NCI-H1105 treated with DMSO at 0.1 percent for 48 hours (cell line): Measurements from ENCODE around the gene GAS7.

Source experiments
- DNase-seq: peaks from one replicate; lab custom pipeline; 2025; lab: John Stamatoyannopoulos, UW

GAS7 gene

DNA sequence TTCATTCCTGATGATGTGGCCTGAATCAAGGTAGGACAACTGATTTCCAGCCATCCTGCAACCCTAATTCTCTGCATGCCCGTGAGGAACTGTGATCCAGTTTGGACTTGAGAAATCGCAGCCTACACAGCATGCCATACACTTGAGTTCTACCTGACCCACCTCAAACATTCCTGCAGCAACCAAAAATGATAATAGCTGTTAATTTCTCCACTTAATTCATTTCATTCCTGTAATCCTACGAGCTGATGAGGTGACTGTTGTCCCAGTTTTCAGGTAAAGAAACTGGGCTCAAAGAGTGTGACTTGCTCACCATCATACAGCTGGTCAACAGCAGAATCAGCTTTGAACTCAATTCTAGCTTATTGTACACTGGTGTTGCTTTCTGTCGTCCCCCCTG lies 2.2 kb upstream of the GAS7 start:
- no peak for DNase-seq

DNA sequence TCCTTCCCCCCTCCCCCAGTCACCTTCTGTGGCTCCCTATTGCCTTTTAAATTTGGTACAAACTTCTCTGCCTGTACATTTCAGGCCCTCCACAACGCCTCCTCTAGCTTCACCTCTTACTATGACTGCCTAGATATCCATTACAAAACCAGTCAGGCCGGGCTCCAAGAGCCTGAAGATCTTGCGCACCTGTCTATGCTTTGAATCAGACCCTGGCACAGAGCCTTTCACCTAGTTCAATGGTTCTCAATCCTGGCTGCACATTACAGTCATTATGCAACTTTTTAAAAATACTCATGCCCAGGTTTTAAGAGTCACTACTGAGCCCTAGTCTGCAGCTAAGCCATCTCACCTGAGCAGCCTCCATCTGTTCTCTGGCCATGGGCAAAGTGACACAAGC lies 1.6 kb upstream of the GAS7 start:
- no peak for DNase-seq

GRCh38 chr17:10197721-10198508 lies 491 bp downstream of the GAS7 start:
- DNase-seq: no peak

- no peak for DNase-seq
Observed at GRCh38 chr17:10197362-10197720, 1.1 kb downstream of the GAS7 start.

GRCh38 chr17:10196941-10197340 lies 1.5 kb downstream of the GAS7 start:
- DNase-seq: no peak

GRCh38 chr17:10196384-10196895 lies 2.0 kb downstream of the GAS7 start:
- DNase-seq: no peak

DNA sequence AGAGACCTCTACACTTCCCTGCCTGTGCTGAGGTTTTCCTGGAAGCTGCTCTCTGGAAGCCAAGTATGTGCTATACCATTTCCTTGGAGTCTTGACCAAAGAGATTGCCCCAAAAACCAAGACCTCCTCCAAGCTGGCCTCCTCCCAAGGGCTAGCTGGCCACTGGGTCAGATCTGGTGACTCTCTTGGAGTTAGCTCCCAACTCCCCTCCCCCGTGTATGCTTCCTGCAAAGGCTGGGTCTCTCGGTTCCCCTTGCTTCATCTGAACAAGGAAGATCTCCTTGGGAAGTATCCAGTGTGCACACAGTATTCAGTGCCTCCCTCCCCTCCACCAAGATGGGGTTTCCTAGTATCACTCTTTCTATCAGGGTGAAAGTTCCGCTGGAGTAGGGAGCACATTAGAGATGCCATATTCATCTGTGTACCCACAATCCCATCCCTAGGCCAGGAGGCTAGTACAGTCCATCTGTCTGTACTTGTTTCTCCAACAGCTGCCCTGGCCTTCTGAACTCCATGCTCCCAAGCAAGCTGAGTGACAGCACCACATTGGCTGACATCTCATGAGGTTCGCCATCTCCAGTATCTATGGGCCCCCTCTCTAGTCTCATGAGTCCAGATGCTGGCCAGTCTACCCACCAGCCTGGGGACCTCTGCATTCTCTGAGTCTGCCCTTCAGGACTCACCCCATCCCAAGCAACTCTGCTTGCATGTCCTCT lies 3.2 kb downstream of the GAS7 start:
- DNase-seq: no peak

DNA sequence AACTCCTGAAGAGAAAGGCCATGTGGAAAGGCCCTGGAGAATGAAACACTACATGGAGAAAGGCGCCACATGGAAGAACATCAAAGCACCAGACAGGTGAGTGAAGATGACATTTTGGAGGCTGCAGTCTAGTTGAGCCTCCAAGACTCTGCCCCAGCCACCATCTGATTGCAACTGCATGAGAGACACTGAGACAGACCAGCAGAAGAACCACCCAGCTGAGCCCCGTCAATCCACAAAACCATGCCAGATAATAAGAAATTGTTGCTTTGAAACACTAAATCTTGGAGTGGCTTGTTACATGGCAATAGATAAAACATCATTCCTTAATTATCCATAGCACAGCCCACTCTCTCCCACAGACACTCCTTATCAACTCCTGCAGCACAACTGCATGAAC lies 4.8 kb downstream of the GAS7 start:
- DNase-seq: no peak

GRCh38 chr17:10192972-10193371 lies 5.4 kb downstream of the GAS7 start:
- no peak for DNase-seq

GRCh38 chr17:10192461-10192860 lies 5.9 kb downstream of the GAS7 start:
- no peak for DNase-seq

DNA sequence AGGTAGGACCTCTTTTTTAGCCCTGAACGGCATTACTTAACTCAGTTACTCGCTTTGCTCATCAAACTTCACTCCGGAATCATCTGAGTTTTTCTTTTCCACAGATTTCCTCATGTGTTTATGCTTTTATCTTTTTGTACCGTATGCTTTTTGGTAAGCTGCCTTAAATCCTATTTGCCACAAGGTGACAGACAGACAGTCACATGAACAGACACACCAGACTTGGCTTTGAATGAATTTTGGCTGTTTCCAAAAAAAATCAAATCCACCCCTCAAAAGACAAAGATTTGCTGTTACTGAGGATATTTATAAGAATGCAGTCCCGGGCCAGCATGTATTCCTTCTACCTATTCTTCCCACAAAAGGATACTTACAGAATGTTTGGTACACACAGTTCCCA lies 10.9 kb downstream of the GAS7 start:
- no peak for DNase-seq

DNA sequence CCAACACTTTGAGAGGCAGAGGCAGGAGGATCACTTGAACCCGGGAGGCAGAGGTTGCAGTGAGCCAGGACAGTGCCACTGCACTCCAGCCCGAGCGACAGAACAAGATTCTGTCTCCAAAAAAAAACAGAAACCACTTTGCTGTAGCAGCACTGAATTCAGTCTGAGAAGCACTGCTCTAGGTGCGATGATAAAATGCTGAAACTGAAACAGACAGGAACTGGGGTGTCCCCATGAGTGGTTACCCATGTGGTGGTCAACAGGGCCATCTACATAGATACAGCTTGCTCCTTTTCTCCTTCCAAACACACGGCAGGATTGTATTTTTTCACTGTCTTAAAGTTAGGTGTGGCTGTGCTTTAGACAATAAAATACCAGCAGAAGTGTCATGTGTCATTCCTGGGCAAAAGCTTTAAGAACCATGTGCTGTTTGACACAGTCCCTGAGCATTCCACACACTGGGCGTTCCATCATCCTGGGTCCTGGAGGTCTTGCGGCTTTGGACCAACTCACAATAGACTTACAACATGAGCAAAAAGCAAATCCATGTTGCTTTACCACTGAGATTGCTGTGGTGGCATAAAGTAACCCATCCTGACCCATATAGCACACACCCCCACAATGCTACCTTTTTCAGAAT lies 11.5 kb downstream of the GAS7 start:
- no peak for DNase-seq

DNA sequence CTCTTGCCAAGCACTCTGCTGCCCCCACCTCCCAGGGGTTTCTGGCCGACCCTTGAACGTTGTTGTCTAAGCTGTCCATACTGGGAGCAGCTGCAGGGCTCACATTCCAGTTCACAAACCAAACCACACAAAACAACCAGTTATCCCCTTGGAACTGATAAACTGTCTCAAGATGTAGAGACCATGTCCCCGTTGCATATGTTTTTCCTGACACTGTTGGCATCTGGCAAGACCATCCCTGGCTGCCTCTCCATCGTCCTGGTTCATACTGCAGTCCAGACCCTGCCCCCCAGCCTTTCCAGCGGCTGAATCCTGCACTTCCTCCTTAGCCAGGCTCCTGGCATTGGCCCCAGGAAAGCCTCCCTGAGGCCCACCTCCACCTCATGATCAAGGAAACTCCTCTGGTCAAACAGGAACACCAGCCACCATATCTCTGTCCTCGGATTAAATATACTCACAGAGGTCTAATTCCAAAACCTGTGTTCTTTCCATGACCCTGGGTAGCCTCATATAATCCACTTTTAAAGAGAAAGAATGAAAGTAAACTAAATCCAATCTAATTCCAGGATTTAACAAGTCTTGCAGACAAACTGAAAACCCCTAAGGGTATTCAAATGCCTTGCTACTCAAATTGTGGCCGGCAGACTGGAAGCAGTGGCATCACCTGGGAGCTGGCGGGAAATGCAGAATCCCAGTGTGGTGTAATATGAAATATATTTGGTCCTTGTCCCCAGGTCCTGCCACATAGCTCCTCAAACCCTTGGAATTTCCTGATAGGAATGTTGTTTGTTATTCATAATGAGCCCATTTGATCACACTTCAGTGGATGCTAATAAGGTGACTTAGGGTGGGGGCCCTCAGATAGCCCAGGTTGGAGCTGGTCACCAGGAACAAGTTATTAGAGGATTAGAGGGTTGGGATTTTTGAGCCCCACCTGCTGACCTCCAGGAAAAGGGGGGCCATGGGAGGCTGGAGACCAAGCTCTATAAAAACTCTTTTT lies 14.2 kb downstream of the GAS7 start:
- DNase-seq: no peak

DNA sequence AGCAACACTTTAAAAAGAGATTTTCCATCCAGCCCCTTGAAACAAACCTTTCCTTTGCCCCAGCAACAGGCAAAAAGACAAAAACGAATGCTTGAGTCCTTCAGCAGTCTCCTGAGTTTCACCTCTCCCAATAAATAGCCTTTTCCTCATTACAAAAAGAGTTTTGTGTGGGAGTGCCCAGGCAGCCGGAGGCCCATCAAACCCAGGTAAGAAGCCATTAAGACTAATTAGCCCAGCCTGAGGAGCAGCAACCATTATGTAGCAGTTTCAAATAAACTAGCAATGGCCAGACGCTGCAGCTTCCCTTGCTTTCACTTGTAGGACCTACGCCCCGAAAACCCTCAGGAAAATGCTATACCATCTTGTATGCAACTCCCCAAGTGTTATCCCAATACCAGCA lies 15.6 kb downstream of the GAS7 start:
- no peak for DNase-seq

DNA sequence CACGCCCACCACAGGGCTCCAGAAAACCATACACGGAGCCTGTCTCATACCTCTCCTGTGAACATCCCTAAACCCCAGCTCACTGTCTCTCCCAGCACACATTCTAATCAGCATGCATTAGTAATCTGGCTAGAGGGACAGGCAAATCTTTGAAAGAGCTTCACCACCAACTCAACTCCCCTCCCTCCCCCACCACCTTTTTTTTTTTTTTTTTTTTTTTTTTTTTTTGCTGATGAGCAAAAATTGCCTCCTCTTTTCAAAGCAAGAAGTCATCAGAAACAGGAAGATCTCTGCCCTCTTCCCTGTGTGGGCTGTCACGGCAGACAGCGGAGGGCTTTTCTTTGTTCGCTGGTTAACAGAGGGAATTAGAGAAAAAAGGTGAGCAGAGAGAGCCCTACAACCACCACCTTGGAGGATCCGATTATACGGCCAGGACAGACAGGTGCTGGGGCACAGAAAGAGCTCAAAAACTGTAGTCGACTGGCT lies 19.9 kb downstream of the GAS7 start:
- no peak for DNase-seq

- no peak for DNase-seq
Observed at GRCh38 chr17:10177913-10178505, 20.4 kb downstream of the GAS7 start.

- DNase-seq: no peak
Observed at GRCh38 chr17:10177131-10177912, 21.1 kb downstream of the GAS7 start.

GRCh38 chr17:10173913-10174312 lies 24.5 kb downstream of the GAS7 start:
- no peak for DNase-seq

- no peak for DNase-seq
Observed at GRCh38 chr17:10172778-10173177, 25.6 kb downstream of the GAS7 start.

DNA sequence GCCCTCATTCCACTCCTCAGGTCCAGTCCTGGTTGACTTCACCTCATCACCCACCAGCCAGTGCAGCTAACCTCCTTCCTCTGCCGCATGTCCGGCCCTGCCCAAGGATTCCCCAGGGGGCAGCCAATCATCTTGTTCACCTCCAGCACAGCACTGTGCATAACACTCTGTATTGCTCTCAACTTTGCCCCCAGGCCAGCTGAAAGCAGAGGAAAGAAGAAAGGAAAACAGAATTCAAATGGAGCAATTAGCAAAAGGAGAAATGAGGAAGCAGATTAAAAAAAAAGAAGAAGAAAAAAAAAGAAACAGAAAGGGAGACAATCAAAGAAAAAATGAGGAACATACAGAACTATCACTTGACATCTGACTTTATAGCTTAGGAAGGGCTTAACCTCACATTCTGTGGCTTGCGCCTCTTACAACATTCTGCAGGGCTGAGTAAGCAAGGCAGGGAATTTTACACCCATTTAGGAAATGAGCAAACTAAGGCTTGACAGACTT lies 26.1 kb downstream of the GAS7 start:
- no peak for DNase-seq
